Esophagus squamous epithelium (tissue), 4 donors: Measurements from ENCODE around the gene ARHGDIB.

ENCODE experiments used
- POLR2A ChIP-seq, 4 donors: fragments of 450-650 bp; IDR thresholded peaks; one replicate each; pipeline ENCODE4 v1.6.1; 2017; ENCODE audit warnings: antibody characterized with exemption in 4 of 4, mild to moderate bottlenecking in 4 of 4, moderate library complexity in 3 of 4
- TF ChIP-seq, protein P1 (sequence below), 6 experiments: fragments of 450-650 bp in 4 of 6; fragments of 200-600 bp in 2 of 6; sonication (generic) in 2 of 6; IDR thresholded peaks; one replicate each; pipeline ENCODE4 v1.5.1; 2016 to 2019; ENCODE audit warnings: antibody characterized with exemption in 6 of 6, mild to moderate bottlenecking in 4 of 6, moderate library complexity in 4 of 6

DNA sequence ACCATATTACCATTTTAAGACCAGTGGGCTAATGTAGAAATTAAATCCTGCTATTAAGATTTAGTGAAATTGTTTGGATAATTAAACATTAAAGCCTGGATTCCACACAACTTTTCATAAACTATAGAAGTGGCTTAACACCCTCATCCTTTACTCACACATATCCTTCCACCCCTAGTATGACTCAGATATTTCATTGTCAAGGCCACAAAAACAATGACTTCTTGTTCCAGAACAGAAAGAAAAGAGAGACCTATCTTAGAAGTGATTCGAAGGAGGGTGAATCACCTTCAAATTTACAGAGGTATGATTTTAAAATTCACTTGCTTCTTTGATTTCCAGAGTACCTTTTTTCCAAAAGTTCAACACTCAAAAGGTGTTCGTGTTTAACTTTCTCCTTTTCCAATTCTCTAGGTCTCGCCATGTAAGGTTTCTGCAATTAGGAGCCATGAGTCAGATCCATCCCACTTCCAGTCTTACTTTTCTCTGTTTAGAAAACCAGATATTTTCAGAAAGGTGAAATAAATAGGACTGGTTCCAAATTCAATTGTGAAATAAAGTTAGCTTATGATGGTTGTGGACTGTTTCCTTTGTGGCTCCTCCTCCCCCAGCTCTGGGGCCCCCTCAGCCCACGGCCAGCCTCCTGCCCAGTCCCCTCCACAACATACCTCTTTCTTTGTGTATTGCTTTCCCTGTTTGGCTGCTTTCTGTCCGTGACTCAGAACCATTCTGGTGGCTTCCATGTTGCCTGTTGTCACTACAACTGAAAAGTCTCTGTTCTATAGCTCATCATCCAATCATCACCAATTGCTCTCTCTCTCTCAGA lies 51.1 kb downstream of the ARHGDIB start:
- TF ChIP-seq, protein P1, sequence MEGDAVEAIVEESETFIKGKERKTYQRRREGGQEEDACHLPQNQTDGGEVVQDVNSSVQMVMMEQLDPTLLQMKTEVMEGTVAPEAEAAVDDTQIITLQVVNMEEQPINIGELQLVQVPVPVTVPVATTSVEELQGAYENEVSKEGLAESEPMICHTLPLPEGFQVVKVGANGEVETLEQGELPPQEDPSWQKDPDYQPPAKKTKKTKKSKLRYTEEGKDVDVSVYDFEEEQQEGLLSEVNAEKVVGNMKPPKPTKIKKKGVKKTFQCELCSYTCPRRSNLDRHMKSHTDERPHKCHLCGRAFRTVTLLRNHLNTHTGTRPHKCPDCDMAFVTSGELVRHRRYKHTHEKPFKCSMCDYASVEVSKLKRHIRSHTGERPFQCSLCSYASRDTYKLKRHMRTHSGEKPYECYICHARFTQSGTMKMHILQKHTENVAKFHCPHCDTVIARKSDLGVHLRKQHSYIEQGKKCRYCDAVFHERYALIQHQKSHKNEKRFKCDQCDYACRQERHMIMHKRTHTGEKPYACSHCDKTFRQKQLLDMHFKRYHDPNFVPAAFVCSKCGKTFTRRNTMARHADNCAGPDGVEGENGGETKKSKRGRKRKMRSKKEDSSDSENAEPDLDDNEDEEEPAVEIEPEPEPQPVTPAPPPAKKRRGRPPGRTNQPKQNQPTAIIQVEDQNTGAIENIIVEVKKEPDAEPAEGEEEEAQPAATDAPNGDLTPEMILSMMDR (IDR thresholded peaks at IDR 0.05): no peak
- TF ChIP-seq POLR2A (IDR thresholded peaks at IDR 0.05): no peak
